ENCODE results near the gene FAAP20.

GRCh38 chr1:2156866-2157265, 37.7 kb downstream of the FAAP20 start:
- no peak for TF ChIP-seq PPARA (CRISPR knock-in tag; IDR thresholded peaks at IDR 0.05; ENCODE audit: borderline replicate concordance)
- no peak for TF ChIP-seq ISL1 (CRISPR knock-in tag; IDR thresholded peaks at IDR 0.05)
- TF ChIP-seq PATZ1 (CRISPR knock-in tag; IDR thresholded peaks at IDR 0.05; ENCODE audit: borderline replicate concordance): no peak
- TF ChIP-seq OSR1 (CRISPR knock-in tag; IDR thresholded peaks at IDR 0.05): no peak
- no peak for TF ChIP-seq TSHZ2 (CRISPR knock-in tag; IDR thresholded peaks at IDR 0.05)

Data from SK-N-SH treated with all-trans-retinoic acid at 6 μM for 48 hours (cell line).